WTC11 (cell line): ENCODE results near the gene PIK3R1. TPM values are rescaled to one million over a fixed set of nuclear protein-coding genes. Genes with fewer than 3 reads are reported as not detected.

Experiments used
- ATAC-seq: fragments of 200-7000 bp; cut with Tn5 transposase; 2 replicates; pipeline ENCODE4 v1.10.0; 2021; ENCODE audit warnings: mild to moderate bottlenecking, moderate library complexity
- CTCF ChIA-PET: fragments of 300-600 bp; sonication (Branson Sonifier 250); formaldehyde crosslinking; loops from one replicate; lab custom pipeline; 2021; ENCODE audit warnings: antibody characterized with exemption; lab: Charles Lee
- POLR2A ChIA-PET: fragments of 350-600 bp; sonication (Branson Sonifier 250); formaldehyde crosslinking; loops from one replicate; lab custom pipeline; 2021; ENCODE audit warnings: antibody characterized with exemption; lab: Charles Lee
- DNase-seq: peaks from one replicate; pipeline ENCODE4 v3.0.0; 2021; ENCODE audit warnings: low spot score
- H3K27ac Mint-ChIP-seq: 2 replicates; pipeline ENCODE4 v1.8.0; 2021; ENCODE audit warnings: mixed read lengths
- H3K27me3 Mint-ChIP-seq: 2 replicates; pipeline ENCODE4 v1.8.0; 2021; ENCODE audit warnings: low read depth, mild to moderate bottlenecking, moderate library complexity, mixed read lengths
- H3K36me3 Mint-ChIP-seq: 2 replicates; pipeline ENCODE4 v1.8.0; 2021; ENCODE audit warnings: mixed read lengths
- H3K4me1 Mint-ChIP-seq: 2 replicates; pipeline ENCODE4 v1.8.0; 2022; ENCODE audit warnings: mixed read lengths
- H3K4me3 Mint-ChIP-seq: 2 replicates; pipeline ENCODE4 v1.8.0; 2021; ENCODE audit warnings: mild to moderate bottlenecking, moderate library complexity, mixed read lengths
- H3K9me3 Mint-ChIP-seq: 2 replicates; pipeline ENCODE4 v1.8.0; 2021; ENCODE audit warnings: mixed read lengths
- CREM ChIP-seq: sonication (generic); formaldehyde crosslinking; IDR thresholded peaks from 2 replicates; pipeline ENCODE4 v1.8.1; 2022; ENCODE audit warnings: mild to moderate bottlenecking, missing genetic modification reagents, moderate library complexity
- E2F5 ChIP-seq: sonication (generic); formaldehyde crosslinking; IDR thresholded peaks from 2 replicates; pipeline ENCODE4 v1.8.1; 2022; ENCODE audit warnings: mild to moderate bottlenecking, moderate library complexity, missing genetic modification reagents
- FOXK1 ChIP-seq: sonication (generic); formaldehyde crosslinking; IDR thresholded peaks from 2 replicates; pipeline ENCODE4 v1.8.0; 2022; ENCODE audit warnings: mild to moderate bottlenecking, moderate library complexity, missing genetic modification reagents
- GTF2I ChIP-seq: fragments of 250-450 bp; sonication (Bioruptor Pico); conservative IDR thresholded peaks from 2 replicates; pipeline ENCODE4 v1.4.0; 2021; ENCODE audit warnings: mild to moderate bottlenecking
- HMGA2 ChIP-seq: fragments of 250-450 bp; sonication (Bioruptor Pico); IDR thresholded peaks from 2 replicates; pipeline ENCODE4 v1.4.0; 2021; ENCODE audit warnings: mild to moderate bottlenecking, moderate library complexity
- IRF1 ChIP-seq: sonication (generic); formaldehyde crosslinking; IDR thresholded peaks from 2 replicates; pipeline ENCODE4 v1.8.0; 2023; ENCODE audit warnings: missing genetic modification reagents
- MYBL2 ChIP-seq: sonication (generic); formaldehyde crosslinking; IDR thresholded peaks from 2 replicates; pipeline ENCODE4 v1.8.1; 2023; ENCODE audit warnings: mild to moderate bottlenecking, moderate library complexity, missing genetic modification reagents
- NFE2L1 ChIP-seq: sonication (generic); formaldehyde crosslinking; IDR thresholded peaks from 2 replicates; pipeline ENCODE4 v1.8.1; 2023; ENCODE audit warnings: missing genetic modification reagents
- NFYB ChIP-seq: sonication (generic); formaldehyde crosslinking; conservative IDR thresholded peaks from 2 replicates; pipeline ENCODE4 v1.8.0; 2022; ENCODE audit warnings: low read depth, missing genetic modification reagents
- NR2C2 ChIP-seq: sonication (generic); formaldehyde crosslinking; IDR thresholded peaks from 2 replicates; pipeline ENCODE4 v1.8.0; 2022; ENCODE audit warnings: mild to moderate bottlenecking, missing genetic modification reagents
- NR3C1 ChIP-seq: sonication (generic); formaldehyde crosslinking; conservative IDR thresholded peaks from 2 replicates; pipeline ENCODE4 v1.8.1; 2023; ENCODE audit warnings: low read depth, mild to moderate bottlenecking, missing genetic modification reagents
- RELA ChIP-seq: sonication (generic); formaldehyde crosslinking; IDR thresholded peaks from 2 replicates; pipeline ENCODE4 v1.8.1; 2022; ENCODE audit warnings: missing genetic modification reagents, mild to moderate bottlenecking, borderline replicate concordance
- SP1 ChIP-seq: sonication (generic); formaldehyde crosslinking; conservative IDR thresholded peaks from 2 replicates; pipeline ENCODE4 v1.8.1; 2022; ENCODE audit warnings: missing genetic modification reagents
- ZNF219 ChIP-seq: sonication (generic); formaldehyde crosslinking; IDR thresholded peaks from 2 replicates; pipeline ENCODE4 v1.8.0; 2023; ENCODE audit warnings: missing genetic modification reagents, mild to moderate bottlenecking, borderline replicate concordance
- ZNF281 ChIP-seq: sonication (generic); formaldehyde crosslinking; IDR thresholded peaks from 2 replicates; pipeline ENCODE4 v1.8.0; 2023; ENCODE audit warnings: mild to moderate bottlenecking, missing genetic modification reagents
- ZNF317 ChIP-seq: sonication (generic); formaldehyde crosslinking; IDR thresholded peaks from 2 replicates; pipeline ENCODE4 v1.8.1; 2023; ENCODE audit warnings: low read depth, mild to moderate bottlenecking, moderate library complexity, missing genetic modification reagents, borderline replicate concordance
- ZNF416 ChIP-seq: fragments of 250-450 bp; sonication (Bioruptor Pico); IDR thresholded peaks from 2 replicates; pipeline ENCODE4 v1.9.0; 2021; ENCODE audit warnings: mild to moderate bottlenecking, inconsistent platforms
- total RNA-seq: library from RNA; stranded (reverse); gene quantifications from 3 replicates; pipeline ENCODE4 v1.2.3, GENCODE V29; 2021
- TF ChIP-seq, protein P1 (sequence below): sonication (generic); formaldehyde crosslinking; IDR thresholded peaks from 2 replicates; pipeline ENCODE4 v1.8.0; 2022; ENCODE audit warnings: mild to moderate bottlenecking, missing genetic modification reagents
- TF ChIP-seq, protein P2 (sequence below): sonication (generic); formaldehyde crosslinking; IDR thresholded peaks from 2 replicates; pipeline ENCODE4 v1.8.1; 2023; ENCODE audit warnings: mild to moderate bottlenecking, missing genetic modification reagents, moderate library complexity
- TF ChIP-seq, protein P3 (sequence below): sonication (generic); formaldehyde crosslinking; IDR thresholded peaks from 2 replicates; pipeline ENCODE4 v1.8.1; 2023; ENCODE audit warnings: mild to moderate bottlenecking, missing genetic modification reagents, moderate library complexity
- TF ChIP-seq, protein P4 (sequence below): sonication (generic); formaldehyde crosslinking; IDR thresholded peaks from 2 replicates; pipeline ENCODE4 v1.8.0; 2022; ENCODE audit warnings: missing genetic modification reagents

Gene PIK3R1
- total RNA-seq, 1 experiment from 2014 or later, result 11.3 TPM

- TF ChIP-seq, protein P1, sequence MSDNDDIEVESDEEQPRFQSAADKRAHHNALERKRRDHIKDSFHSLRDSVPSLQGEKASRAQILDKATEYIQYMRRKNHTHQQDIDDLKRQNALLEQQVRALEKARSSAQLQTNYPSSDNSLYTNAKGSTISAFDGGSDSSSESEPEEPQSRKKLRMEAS (CRISPR knock-in tag), result no peak
- TF ChIP-seq, protein P2, sequence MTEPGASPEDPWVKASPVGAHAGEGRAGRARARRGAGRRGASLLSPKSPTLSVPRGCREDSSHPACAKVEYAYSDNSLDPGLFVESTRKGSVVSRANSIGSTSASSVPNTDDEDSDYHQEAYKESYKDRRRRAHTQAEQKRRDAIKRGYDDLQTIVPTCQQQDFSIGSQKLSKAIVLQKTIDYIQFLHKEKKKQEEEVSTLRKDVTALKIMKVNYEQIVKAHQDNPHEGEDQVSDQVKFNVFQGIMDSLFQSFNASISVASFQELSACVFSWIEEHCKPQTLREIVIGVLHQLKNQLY (CRISPR knock-in tag), result no peak
- TF ChIP-seq CREM (CRISPR knock-in tag) (peak; percentile 21; the same call in 1 of the 2 replicates), SP1 (peak; percentile 85), ZNF219 (CRISPR knock-in tag) (no peak), NR3C1 (CRISPR knock-in tag) (no peak), NFYB (0 out of 2 replicates have a peak, but pooled peaks have one; percentile 20), HMGA2 (CRISPR knock-in tag) (no peak), RELA (no peak), MYBL2 (CRISPR knock-in tag) (peak; percentile 64; the same call in 1 of the 2 replicates), NFE2L1 (CRISPR knock-in tag) (no peak), ZNF281 (CRISPR knock-in tag) (no peak)
- TF ChIP-seq, protein P3, sequence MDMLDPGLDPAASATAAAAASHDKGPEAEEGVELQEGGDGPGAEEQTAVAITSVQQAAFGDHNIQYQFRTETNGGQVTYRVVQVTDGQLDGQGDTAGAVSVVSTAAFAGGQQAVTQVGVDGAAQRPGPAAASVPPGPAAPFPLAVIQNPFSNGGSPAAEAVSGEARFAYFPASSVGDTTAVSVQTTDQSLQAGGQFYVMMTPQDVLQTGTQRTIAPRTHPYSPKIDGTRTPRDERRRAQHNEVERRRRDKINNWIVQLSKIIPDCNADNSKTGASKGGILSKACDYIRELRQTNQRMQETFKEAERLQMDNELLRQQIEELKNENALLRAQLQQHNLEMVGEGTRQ (CRISPR knock-in tag), result no peak
These were observed at the start of gene PIK3R1 (continued) for GRCh38 chr5:68215208-68215897.

- no peak overlapping the region for H3K4me3 Mint-ChIP-seq
- H3K9me3 Mint-ChIP-seq, result no peaks in the 10 kb centered on the region
- H3K27me3 Mint-ChIP-seq, result no peaks in the 10 kb centered on the region
- no peak for DNase-seq
- no peak for TF ChIP-seq FOXK1 (CRISPR knock-in tag)
- TF ChIP-seq, protein P4, sequence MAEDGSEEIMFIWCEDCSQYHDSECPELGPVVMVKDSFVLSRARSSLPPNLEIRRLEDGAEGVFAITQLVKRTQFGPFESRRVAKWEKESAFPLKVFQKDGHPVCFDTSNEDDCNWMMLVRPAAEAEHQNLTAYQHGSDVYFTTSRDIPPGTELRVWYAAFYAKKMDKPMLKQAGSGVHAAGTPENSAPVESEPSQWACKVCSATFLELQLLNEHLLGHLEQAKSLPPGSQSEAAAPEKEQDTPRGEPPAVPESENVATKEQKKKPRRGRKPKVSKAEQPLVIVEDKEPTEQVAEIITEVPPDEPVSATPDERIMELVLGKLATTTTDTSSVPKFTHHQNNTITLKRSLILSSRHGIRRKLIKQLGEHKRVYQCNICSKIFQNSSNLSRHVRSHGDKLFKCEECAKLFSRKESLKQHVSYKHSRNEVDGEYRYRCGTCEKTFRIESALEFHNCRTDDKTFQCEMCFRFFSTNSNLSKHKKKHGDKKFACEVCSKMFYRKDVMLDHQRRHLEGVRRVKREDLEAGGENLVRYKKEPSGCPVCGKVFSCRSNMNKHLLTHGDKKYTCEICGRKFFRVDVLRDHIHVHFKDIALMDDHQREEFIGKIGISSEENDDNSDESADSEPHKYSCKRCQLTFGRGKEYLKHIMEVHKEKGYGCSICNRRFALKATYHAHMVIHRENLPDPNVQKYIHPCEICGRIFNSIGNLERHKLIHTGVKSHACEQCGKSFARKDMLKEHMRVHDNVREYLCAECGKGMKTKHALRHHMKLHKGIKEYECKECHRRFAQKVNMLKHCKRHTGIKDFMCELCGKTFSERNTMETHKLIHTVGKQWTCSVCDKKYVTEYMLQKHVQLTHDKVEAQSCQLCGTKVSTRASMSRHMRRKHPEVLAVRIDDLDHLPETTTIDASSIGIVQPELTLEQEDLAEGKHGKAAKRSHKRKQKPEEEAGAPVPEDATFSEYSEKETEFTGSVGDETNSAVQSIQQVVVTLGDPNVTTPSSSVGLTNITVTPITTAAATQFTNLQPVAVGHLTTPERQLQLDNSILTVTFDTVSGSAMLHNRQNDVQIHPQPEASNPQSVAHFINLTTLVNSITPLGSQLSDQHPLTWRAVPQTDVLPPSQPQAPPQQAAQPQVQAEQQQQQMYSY (CRISPR knock-in tag), result no peak
- TF ChIP-seq IRF1 (CRISPR knock-in tag), result no peak
- no peak for TF ChIP-seq NR2C2 (CRISPR knock-in tag)
- no peak for TF ChIP-seq GTF2I (CRISPR knock-in tag)
- no peak for TF ChIP-seq ZNF416 (CRISPR knock-in tag)
- TF ChIP-seq E2F5, result no peak
- no peak for TF ChIP-seq ZNF317 (CRISPR knock-in tag)
- H3K36me3 Mint-ChIP-seq, result no peaks in the 10 kb centered on the region
- CTCF ChIA-PET, result no interaction called here
- ATAC-seq, result no peak
- H3K4me1 Mint-ChIP-seq, result peaks cover 24% of the 10 kb centered on the region
- POLR2A ChIA-PET, result no interaction called here
- no peak overlapping the region for H3K27ac Mint-ChIP-seq
These were observed 48.3 kb upstream of the PIK3R1 start for GRCh38 chr5:68167195-68167651.
